COLO829 (cell line): ENCODE measurements around the gene SAP30L.
A peak's percentile ranks its signal among the peaks of the same experiment; 100 is the strongest.

Source experiments
- DNase-seq: peaks from one replicate; pipeline ENCODE4 v3.0.0; 2012; ENCODE audit warnings: low spot score

The SAP30L gene

GRCh38 chr5:154481584-154482381, 36.0 kb downstream of the SAP30L start:
- DNase-seq: no peak

GRCh38 chr5:154482528-154483449, 37.0 kb downstream of the SAP30L start:
- DNase-seq: no peak

- DNase-seq: no peak
Observed at GRCh38 chr5:154483654-154484392, 38.0 kb downstream of the SAP30L start.

- no peak for DNase-seq
Observed at GRCh38 chr5:154484393-154485095, 38.7 kb downstream of the SAP30L start.

GRCh38 chr5:154485096-154485491, 39.3 kb downstream of the SAP30L start:
- DNase-seq: peak; percentile 25

- no peak for DNase-seq
Observed at GRCh38 chr5:154485850-154486426, 40.1 kb downstream of the SAP30L start.

- DNase-seq: no peak
Observed at GRCh38 chr5:154486427-154486866, 40.6 kb downstream of the SAP30L start.

- DNase-seq: no peak
Observed at GRCh38 chr5:154487541-154487940, 41.7 kb downstream of the SAP30L start.

- DNase-seq: no peak
Observed at GRCh38 chr5:154491941-154492340, 46.1 kb downstream of the SAP30L start.

GRCh38 chr5:154493274-154493673, 47.5 kb downstream of the SAP30L start:
- DNase-seq: no peak

- DNase-seq: no peak
Observed at GRCh38 chr5:154494036-154494435, 48.2 kb downstream of the SAP30L start.

- DNase-seq: no peak
Observed at GRCh38 chr5:154498591-154498990, 52.8 kb downstream of the SAP30L start.

GRCh38 chr5:154498994-154499393, 53.2 kb downstream of the SAP30L start:
- DNase-seq: no peak

GRCh38 chr5:154501566-154501965, 55.8 kb downstream of the SAP30L start:
- no peak for DNase-seq

GRCh38 chr5:154502180-154502579, 56.4 kb downstream of the SAP30L start:
- DNase-seq: no peak

GRCh38 chr5:154503698-154504039, 57.9 kb downstream of the SAP30L start:
- no peak for DNase-seq

- DNase-seq: no peak
Observed at GRCh38 chr5:154505567-154505966, 59.8 kb downstream of the SAP30L start.

GRCh38 chr5:154506049-154506715, 60.4 kb downstream of the SAP30L start:
- DNase-seq: no peak

GRCh38 chr5:154506716-154507080, 60.9 kb downstream of the SAP30L start:
- no peak for DNase-seq

- DNase-seq: no peak
Observed at GRCh38 chr5:154508114-154508513, 62.3 kb downstream of the SAP30L start.
